NCI-H1417 treated with DMSO at 0.1 percent for 48 hours (cell line): ENCODE results near the gene ABCA12.

Experiments used
- DNase-seq: peaks from one replicate; lab custom pipeline; 2025; lab: John Stamatoyannopoulos, UW

Gene ABCA12

DNA sequence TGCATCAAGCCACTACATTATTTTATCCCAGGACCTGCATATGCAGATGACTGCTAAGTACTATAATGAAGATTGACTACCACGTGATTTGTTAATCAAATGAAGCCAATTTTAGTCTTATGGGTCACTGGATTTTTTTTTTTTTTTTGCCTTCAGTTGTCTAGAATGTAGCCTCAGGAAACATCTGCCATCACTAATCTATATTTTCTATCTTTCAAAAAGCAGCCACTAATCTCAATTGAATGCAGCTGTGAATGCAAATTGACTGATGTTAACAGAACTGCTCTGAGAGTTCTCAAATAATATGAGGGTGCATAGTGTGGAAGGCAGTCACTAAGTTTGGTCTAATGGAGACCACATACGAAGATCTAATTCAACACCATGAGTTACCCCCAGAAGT, 106.3 kb downstream of the ABCA12 start:
- DNase-seq = no peak

DNA sequence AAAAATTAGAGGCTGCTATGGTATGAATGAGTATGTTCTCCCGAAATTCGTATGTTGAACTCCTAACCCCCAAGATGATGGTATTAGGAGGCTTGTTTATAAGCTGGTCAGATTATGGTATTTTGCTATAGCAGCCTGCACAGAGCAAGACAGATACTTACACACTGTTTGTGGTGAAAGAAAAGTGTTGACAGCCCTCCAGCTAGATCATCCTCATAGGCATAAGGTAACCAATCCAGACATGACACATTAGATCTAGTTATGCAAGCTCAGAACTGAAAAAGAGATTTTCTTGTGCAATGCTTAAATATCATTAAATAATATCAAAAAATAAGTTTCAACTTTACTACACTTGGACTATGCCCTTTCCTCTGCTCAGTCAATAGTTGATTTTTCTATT, 107.1 kb downstream of the ABCA12 start:
- no peak for DNase-seq

DNA sequence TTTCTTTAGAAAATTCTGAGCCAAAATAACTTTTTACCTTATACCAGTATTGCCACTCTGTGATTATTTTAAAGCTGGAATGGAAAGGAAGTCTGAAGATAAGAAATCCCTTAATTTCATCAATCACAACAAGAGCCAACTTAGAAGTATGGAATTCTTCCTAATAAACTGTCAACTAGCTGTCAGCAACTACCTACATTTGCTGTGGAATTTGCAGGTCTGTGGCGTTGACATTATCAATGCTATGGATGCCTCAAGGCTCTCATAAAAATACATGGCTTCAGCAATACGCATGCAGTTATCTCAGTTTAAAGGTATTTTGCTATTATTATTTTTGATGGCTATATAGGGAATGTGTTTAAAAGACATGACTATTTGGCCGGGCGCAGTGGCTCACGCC, 108.5 kb downstream of the ABCA12 start:
- DNase-seq = no peak

GRCh38 chr2:215028231-215028630, 110.2 kb downstream of the ABCA12 start:
- no peak for DNase-seq

- DNase-seq = no peak
These were observed 110.6 kb downstream of the ABCA12 start for GRCh38 chr2:215027779-215028178.

GRCh38 chr2:215022910-215023309, 115.5 kb downstream of the ABCA12 start:
- no peak for DNase-seq

GRCh38 chr2:215022418-215022817, 116.0 kb downstream of the ABCA12 start:
- no peak for DNase-seq

- DNase-seq = no peak
These were observed 118.1 kb downstream of the ABCA12 start for GRCh38 chr2:215020283-215020682.

- no peak for DNase-seq
These were observed 118.8 kb downstream of the ABCA12 start for GRCh38 chr2:215019521-215020145.

DNA sequence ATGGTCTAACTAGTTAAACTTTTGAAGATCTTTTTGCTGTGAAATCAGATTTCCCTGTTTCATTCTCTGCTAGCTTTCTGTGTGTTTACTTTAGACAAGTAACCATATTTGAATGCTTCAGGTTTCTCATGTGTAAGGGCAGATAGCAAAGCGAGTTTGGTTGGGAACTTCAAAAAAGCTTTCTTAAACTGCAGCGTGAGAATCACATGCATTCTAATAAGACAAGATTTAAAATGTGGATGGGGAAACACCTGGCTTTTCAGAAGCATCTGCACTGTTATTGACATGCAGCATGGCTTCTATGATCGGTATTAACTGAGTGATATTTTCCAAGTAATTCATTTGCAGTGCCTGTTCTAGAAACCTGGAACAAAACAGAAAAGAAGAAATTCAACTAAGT, 119.3 kb downstream of the ABCA12 start:
- no peak for DNase-seq

DNA sequence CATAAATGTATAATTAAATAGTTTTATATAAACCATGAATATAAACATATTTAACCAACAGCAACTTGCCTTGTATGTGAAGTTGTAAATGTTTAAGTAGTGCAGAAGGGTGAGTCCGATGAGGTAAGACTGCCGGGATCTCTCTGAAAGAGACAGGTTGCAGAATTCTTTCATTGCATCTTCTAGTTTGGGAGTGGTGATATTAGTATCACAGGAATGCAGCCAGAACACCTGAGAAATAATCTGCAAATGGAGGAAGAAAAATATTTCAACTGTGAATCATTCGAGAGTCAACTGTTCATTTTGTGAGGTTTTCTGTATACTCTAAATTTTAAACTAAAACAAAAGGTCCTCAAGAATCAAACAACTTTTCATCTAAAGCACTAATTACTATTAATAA, 123.0 kb downstream of the ABCA12 start:
- no peak for DNase-seq

- no peak for DNase-seq
These were observed 128.0 kb downstream of the ABCA12 start for GRCh38 chr2:215010390-215010789.

DNA sequence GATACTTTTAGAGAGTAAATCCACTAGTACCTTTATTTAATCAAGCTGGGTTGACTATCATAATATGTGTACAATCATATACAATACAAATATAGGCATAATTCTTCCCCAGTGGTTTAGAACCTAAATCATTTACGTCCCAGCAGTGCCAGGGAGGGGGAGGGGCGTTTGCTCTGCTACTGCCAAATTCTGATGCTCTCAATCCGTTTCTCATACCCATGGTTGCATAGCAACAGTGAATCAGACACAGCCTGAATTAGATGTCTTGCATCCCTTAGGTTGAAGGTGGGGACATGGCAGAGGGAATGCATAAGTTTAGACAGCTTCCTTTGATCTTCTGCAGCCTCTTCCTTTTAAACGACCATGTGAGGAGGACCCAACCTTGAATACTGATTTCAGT, 135.4 kb downstream of the ABCA12 start:
- no peak for DNase-seq

DNA sequence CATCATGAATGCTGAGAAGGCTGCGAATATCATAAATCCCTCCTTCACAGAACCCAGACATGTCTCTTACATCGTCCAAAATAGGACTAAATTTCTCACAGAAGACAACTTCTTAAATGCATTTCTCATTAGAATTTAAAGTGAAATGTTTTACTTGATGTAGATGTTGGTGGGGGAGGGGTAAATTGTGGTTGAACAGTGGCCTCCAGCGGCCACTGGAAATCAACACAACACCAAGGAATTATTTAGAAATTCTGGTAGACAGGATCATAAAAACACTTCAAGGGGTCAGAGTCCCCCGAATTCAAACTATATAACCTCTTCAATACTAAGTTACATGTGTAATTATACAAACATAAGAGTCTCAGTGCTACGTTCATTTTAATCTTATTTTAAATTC, 135.9 kb downstream of the ABCA12 start:
- no peak for DNase-seq

GRCh38 chr2:215000721-215001120, 137.7 kb downstream of the ABCA12 start:
- no peak for DNase-seq

DNA sequence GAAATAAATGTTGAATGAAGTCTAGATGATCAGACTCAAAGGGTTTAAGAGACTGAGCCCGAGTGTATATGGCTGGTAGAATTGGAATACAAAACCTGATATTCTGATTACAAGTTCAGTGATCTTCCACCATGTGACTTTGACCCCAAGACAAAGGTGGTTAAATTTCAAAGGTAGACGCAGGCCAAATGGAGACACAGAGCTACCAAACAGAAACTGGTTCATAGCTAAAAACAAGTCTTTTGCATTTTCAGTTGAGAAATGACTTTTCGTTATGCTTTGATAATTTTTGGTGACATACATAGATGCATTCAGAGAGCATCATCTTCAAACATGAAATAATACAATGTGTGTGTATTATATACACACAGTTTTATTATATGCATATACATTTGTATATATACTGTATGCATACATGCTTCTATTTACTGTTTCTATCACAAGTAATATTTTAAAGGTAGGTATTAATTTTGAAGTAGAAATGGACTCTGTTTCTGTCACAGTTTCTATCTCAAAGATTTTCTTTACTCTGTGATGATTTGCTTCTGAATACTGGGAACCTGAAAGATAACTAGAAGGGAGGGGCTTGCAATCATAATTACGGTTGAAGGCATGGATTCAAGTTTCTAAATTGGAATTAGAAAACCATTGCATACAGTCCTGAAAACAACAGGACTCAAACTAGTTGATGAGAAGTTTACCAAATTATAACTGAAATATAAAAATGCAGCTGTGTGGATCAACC, 142.3 kb downstream of the ABCA12 start:
- DNase-seq = no peak

GRCh38 chr2:214995409-214995808, 143.0 kb downstream of the ABCA12 start:
- DNase-seq = no peak

DNA sequence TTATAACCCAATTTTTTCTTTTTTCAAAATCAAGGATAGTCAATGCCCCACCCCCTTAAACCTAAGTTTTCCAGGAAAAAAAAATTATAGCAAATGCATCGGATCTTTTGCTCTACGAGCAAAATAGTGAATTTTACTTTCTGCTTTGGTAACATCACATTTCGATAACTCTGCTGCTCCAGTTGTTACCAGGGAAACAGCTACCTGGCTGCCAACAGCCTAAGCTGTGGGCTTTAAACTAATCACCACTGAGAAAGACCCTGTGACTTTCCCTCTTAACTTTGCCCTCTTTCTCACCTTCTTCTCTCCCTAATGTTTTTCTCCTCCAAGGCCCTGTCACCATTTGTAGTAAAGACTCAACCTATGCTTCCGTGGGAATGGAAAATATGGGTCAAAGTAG, 145.5 kb downstream of the ABCA12 start:
- no peak for DNase-seq

GRCh38 chr2:214989187-214989586, 149.2 kb downstream of the ABCA12 start:
- no peak for DNase-seq

- no peak for DNase-seq
These were observed 151.2 kb downstream of the ABCA12 start for GRCh38 chr2:214987261-214987660.

GRCh38 chr2:214985619-214986018, 152.8 kb downstream of the ABCA12 start:
- DNase-seq = no peak

- no peak for DNase-seq
These were observed 172.0 kb downstream of the ABCA12 start for GRCh38 chr2:214966420-214966819.

DNA sequence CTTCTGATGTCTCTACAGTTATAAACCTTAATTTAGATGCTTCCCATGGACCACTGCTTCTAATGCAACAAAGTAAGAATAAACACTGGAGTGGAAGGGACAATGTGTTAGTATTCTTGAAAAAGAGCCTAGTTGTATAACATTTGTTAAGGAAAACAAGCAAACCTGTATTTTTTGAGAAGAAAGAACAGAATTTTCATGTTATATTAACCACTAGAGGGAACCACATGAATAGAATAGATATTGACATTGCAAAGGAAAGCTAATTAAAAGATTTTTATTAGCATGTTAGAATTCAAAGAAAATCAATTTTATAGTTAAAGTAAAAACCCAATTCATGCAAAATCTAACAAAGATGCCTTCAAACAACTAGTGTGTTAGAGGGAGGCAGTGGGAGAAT, 177.7 kb downstream of the ABCA12 start:
- no peak for DNase-seq

DNA sequence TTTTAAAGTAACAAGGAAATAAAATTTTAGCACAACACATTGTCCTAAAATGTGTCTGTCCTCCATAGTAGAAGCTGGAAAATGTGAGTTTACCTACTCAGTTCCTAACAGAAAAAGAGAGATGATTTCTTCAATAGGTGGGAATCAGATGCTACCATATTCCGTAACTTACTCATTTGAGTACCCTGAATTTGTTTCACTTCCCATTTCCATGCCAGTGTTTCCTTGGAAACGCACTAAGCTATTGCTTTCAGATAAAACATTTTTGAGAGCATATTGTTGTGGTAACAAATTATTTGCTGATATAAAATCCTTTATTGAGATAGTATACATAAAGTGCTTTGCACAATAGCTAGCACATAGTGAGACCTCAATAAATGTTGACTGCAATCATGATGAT, 191.5 kb downstream of the ABCA12 start:
- DNase-seq = no peak
